ENCODE results near the gene EIF2AK3. TPM values are rescaled to one million over a fixed set of nuclear protein-coding genes. Genes with fewer than 3 reads are reported as not detected.
A peak's percentile ranks its signal among the peaks of the same experiment; 100 is the strongest.

The EIF2AK3 gene
- total RNA-seq, 2 experiments from 2014 or later: 14.2 to 15.5 TPM

DNA sequence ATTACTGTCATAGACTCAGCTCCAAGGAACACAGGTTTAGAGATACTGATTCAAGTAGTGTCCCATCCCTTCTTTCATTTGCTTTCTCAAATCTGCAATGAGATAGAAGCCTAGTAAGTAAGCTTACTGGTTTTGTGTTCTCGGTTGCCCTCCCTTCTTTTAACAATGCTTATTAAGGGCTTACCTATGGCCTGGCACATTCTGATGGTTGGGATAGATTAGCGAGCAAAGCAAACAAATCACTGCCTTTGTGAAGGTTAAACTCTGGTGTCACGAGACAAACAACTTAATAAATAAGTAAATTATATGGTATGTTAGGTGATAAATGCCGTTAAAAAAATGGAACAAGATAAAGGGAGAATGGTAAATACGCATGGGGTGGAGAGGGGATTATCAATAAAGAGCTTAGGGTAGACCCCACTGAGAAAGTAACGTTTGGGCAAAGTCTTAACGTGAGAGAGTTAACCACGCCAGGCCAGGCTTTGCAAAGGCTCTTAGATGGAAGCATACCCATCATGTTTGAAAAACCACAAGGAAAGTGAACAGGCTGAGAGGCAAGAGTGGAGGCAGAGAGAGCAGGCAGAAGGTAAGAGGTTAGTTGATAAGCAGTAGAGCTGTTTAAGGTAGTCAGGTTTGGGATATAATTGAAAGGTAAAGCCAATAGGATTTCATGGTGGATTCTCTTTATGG, 31.0 kb downstream of the EIF2AK3 start:
- H3K4me1 Mint-ChIP-seq (ENCODE audit: low read depth): peaks cover 22% of the 10 kb centered on the region
- no peaks in the 10 kb centered on the region for H3K9me3 Mint-ChIP-seq
- H3K4me3 Mint-ChIP-seq: no peak overlapping the region
- intact Hi-C loops (cut with micrococcal nuclease): no loop called here
- H3K27ac Mint-ChIP-seq: no peak overlapping the region
- ChIA-PET CTCF (interaction anchor here (1.5 to 2.7 kb wide), 2 partner anchors 73 to 76 kb away, joined by 6 to 17 read pairs; no protein-coding TSS in a partner anchor), POLR2A (interaction anchor here (1.9 kb wide), 1 partner anchor 30 kb away, joined by 4 read pairs; no protein-coding TSS in a partner anchor)
- DNase-seq: no peak
- H3K36me3 Mint-ChIP-seq: peaks cover 6% of the 10 kb centered on the region
- no peaks in the 10 kb centered on the region for H3K27me3 Mint-ChIP-seq

DNA sequence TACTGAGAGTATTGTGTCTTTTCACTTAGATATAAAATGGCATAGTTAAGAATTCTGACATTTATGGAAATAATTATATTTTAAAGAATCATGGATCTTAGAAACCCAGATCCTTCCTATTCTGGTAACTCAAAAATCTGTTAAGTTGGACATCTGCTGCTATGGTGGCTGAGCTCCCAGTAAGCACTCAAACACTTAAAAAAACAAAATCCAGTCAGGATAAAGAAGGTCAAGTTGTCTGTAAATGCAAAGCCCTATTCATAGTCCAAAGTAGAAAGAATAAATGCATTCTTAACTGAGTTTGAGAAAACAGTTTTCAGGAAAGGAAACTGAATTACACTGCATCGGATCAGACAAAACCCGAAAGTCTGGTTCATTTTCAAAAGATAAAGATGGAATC, 35.6 kb downstream of the EIF2AK3 start:
- ChIA-PET CTCF (interaction anchor here (1.0 to 9.1 kb wide), 7 partner anchors 8 to 104 kb away, joined by 3 to 175 read pairs (median 6); no protein-coding TSS in a partner anchor), POLR2A (no interaction called here)
- no peak overlapping the region for H3K4me3 Mint-ChIP-seq
- peaks cover 4% of the 10 kb centered on the region for H3K4me1 Mint-ChIP-seq (ENCODE audit: low read depth)
- no peaks in the 10 kb centered on the region for H3K27me3 Mint-ChIP-seq
- H3K27ac Mint-ChIP-seq: no peak overlapping the region
- DNase-seq: no peak
- no peaks in the 10 kb centered on the region for H3K9me3 Mint-ChIP-seq
- H3K36me3 Mint-ChIP-seq: peaks cover 25% of the 10 kb centered on the region
- intact Hi-C loops (cut with micrococcal nuclease): loop anchor here (1.0 to 5.0 kb wide), 2 partner anchors 36 to 78 kb away; partner anchors contain the start of gene EIF2AK3

DNA sequence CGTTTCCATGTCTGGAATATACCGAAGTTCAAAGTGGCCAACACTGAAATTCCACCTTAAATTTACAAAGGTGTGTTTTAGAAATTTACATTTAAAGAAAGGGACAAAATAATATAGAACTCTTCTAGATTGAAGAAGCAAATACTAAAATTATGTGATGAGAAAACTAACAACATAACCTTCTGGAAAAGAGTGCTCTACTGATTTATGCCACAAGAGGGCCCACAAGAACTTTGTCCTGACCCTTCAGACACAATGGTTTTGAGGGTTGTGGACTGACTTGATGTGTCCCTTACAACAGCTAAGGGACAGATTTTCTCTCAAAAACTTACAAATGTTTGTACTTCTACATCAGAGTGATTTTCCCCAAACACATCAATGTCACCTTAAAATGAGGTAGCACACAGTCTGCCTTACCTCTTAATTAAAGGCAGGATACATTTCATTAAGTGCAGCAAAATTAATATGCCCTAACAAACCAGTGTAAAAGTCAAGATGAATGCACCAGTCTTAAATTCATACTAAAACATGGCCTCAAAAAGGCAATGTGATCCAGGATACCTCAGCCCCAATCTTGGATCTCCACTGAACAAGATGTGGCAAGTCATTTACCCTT, 36.2 kb downstream of the EIF2AK3 start:
- no peak overlapping the region for H3K27ac Mint-ChIP-seq
- intact Hi-C loops (cut with micrococcal nuclease): loop anchor here (1.0 to 5.0 kb wide), 2 partner anchors 36 to 78 kb away; partner anchors contain the start of gene EIF2AK3
- H3K36me3 Mint-ChIP-seq: peaks cover 25% of the 10 kb centered on the region
- ChIA-PET CTCF (interaction anchor here (1.1 to 9.1 kb wide), 8 partner anchors 9 to 104 kb away, joined by 3 to 175 read pairs (median 4); no protein-coding TSS in a partner anchor), POLR2A (no interaction called here)
- peaks cover 4% of the 10 kb centered on the region for H3K4me1 Mint-ChIP-seq (ENCODE audit: low read depth)
- H3K27me3 Mint-ChIP-seq: no peaks in the 10 kb centered on the region
- no peak overlapping the region for H3K4me3 Mint-ChIP-seq
- DNase-seq: peak; percentile 37
- no peaks in the 10 kb centered on the region for H3K9me3 Mint-ChIP-seq

DNA sequence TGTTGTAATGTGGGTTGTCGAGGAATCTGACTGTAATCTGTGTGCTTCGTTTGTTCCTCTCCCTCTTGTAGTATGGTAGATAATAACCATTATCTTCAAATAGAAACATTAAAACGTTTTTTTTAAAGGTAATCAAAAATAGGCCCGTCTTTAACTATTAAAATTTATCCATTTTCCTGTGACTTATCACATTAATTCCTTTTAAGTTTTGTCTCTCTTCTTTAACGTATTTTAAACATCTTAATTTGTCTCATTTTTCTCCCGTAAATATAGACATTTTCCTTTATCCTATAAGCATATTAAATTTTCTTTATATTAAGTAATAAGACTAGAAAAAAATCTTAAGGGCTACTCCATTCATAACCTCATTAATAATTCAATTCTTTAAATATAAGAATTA, 41.3 kb downstream of the EIF2AK3 start:
- no peaks in the 10 kb centered on the region for H3K9me3 Mint-ChIP-seq
- ChIA-PET POLR2A (no interaction called here), CTCF (interaction anchor here (9.1 kb wide), 1 partner anchor 84 kb away, joined by 175 read pairs; no protein-coding TSS in a partner anchor)
- H3K27me3 Mint-ChIP-seq: no peaks in the 10 kb centered on the region
- no peak overlapping the region for H3K27ac Mint-ChIP-seq
- DNase-seq: no peak
- no peaks in the 10 kb centered on the region for H3K4me1 Mint-ChIP-seq (ENCODE audit: low read depth)
- intact Hi-C loops (cut with micrococcal nuclease): no loop called here
- peaks cover 28% of the 10 kb centered on the region for H3K36me3 Mint-ChIP-seq
- H3K4me3 Mint-ChIP-seq: no peak overlapping the region

DNA sequence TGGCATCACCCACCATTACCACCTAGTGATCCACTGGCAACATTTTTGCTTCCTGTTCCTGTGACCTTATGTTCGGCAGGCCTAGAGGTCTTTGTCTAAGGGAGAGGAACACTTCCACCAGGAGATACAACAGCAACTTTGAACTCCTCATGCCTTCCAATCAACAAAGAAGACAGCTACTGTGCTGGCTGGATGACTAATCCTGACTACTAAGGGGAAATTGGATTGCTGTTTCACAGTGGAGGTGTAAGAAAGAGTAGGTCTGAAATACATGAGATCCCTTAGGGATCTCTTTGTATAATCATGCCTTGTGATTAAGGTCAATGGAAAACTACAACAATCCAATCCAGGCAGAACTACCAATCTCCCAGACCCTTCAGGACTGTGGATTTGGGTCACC, 45.2 kb downstream of the EIF2AK3 start:
- intact Hi-C loops (cut with micrococcal nuclease): no loop called here
- Mint-ChIP-seq H3K27ac (no peak overlapping the region), H3K36me3 (peaks cover 24% of the 10 kb centered on the region), H3K9me3 (no peaks in the 10 kb centered on the region), H3K27me3 (no peaks in the 10 kb centered on the region), H3K4me3 (no peak overlapping the region), H3K4me1 (ENCODE audit: low read depth) (no peaks in the 10 kb centered on the region)
- ChIA-PET CTCF (interaction anchor here (1.5 kb wide), 1 partner anchor 90 kb away, joined by 6 read pairs; no protein-coding TSS in a partner anchor), POLR2A (no interaction called here)
- no peak for DNase-seq

DNA sequence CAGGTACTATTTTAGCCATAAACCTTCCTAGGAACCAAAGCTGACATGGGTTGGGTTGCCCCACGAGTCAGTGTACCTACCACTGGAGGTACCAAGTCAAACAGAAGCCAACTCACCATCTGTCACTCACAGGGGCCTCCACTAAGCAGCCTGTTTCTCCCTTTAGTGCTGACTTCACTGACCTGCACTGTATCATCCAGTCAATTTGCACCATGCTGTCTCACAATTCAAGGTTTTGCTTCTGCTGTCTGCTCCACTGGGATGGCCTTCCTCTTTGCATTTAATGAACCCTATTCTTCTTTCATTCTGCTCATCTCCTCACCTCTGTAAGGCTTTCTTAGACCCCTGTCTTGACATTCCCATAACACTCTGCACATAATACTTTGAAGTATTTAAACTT, 47.2 kb downstream of the EIF2AK3 start:
- ChIA-PET POLR2A (no interaction called here), CTCF (no interaction called here)
- Mint-ChIP-seq H3K9me3 (no peaks in the 10 kb centered on the region), H3K27me3 (no peaks in the 10 kb centered on the region), H3K36me3 (peaks cover 28% of the 10 kb centered on the region), H3K27ac (no peak overlapping the region), H3K4me3 (no peak overlapping the region), H3K4me1 (ENCODE audit: low read depth) (peaks cover 3% of the 10 kb centered on the region)
- intact Hi-C loops (cut with micrococcal nuclease): no loop called here
- no peak for DNase-seq

DNA sequence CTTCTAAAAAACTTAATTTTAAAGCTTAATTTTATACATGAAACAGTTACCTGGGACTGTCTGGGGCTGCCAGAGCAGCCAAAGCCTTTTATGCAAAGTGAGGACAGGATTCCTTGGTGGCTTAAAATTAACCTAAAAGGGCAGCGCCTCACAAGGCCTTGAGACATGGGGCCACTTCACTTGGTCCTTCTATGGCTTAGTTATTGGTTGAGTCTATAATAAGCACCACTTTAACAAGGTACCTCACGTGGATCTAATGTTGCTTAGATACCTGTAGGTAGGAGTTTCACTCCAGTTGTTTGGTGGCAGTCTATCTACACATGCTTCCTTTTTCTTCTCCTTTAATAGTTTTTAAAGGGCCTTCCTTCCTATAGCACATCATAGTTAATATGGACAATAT, 51.6 kb downstream of the EIF2AK3 start:
- CTCF ChIA-PET: interaction anchor here (0.6 to 1.1 kb wide), 2 partner anchors 14 to 160 kb away, joined by 3 read pairs; no protein-coding TSS in a partner anchor
- no peak overlapping the region for H3K27ac Mint-ChIP-seq
- H3K27me3 Mint-ChIP-seq: no peaks in the 10 kb centered on the region
- peaks cover 16% of the 10 kb centered on the region for H3K4me1 Mint-ChIP-seq (ENCODE audit: low read depth)
- H3K9me3 Mint-ChIP-seq: no peaks in the 10 kb centered on the region
- POLR2A ChIA-PET: no interaction called here
- intact Hi-C loops (cut with micrococcal nuclease): no loop called here
- H3K4me3 Mint-ChIP-seq: no peak overlapping the region
- DNase-seq: no peak
- peaks cover 42% of the 10 kb centered on the region for H3K36me3 Mint-ChIP-seq

DNA sequence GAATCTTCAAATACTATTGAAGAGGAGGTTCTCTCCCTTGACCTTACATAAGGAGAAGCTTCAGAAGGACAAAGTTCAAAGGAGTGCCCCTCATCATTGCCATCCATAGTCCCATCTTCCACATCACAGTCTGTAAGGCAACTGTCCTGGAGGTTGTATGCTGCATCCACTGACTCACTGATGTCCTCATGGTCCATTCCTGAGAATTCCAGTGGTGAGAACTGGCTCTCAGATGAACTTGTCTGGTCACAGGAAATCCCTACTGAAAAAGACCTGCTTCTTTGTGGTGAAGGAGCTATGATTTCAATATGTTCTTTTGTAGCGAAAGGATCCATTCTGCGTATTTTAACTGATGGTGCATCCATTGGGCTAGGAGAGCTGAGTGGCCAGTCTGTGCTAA, 52.2 kb downstream of the EIF2AK3 start:
- no peak for DNase-seq
- no peak overlapping the region for H3K27ac Mint-ChIP-seq
- ChIA-PET CTCF (interaction anchor here (0.6 to 1.8 kb wide), 3 partner anchors 58 to 161 kb away, joined by 3 to 4 read pairs (median 3); no protein-coding TSS in a partner anchor), POLR2A (no interaction called here)
- no peak overlapping the region for H3K4me3 Mint-ChIP-seq
- H3K27me3 Mint-ChIP-seq: no peaks in the 10 kb centered on the region
- no peaks in the 10 kb centered on the region for H3K9me3 Mint-ChIP-seq
- intact Hi-C loops (cut with micrococcal nuclease): no loop called here
- H3K36me3 Mint-ChIP-seq: peaks cover 44% of the 10 kb centered on the region
- H3K4me1 Mint-ChIP-seq (ENCODE audit: low read depth): peaks cover 16% of the 10 kb centered on the region

DNA sequence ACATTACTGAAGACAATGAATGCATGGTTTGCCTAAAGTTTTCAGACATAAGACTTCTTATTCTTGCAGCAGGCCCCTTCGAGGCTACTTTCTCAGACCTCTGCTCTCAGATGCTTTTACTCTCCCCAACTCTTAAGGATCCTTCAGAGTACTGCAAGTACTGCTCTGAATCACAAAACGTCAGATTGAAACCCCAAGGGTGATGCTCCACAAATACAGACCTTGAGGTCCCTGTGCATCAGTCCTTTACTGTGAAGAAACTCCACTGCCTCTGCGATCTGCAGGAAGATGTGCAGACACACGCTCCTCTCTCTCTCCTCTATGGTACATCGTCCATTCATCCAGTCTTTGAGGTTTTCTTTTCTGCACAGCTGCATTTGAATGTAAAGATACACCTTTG, 52.8 kb downstream of the EIF2AK3 start:
- intact Hi-C loops (cut with micrococcal nuclease): no loop called here
- DNase-seq: peak; percentile 24
- Mint-ChIP-seq H3K27ac (no peak overlapping the region), H3K4me1 (ENCODE audit: low read depth) (peaks cover 16% of the 10 kb centered on the region), H3K27me3 (no peaks in the 10 kb centered on the region), H3K9me3 (no peaks in the 10 kb centered on the region), H3K36me3 (peaks cover 45% of the 10 kb centered on the region), H3K4me3 (no peak overlapping the region)
- CTCF ChIA-PET: interaction anchor here (0.8 to 1.8 kb wide), 2 partner anchors 59 to 95 kb away, joined by 3 to 4 read pairs; no protein-coding TSS in a partner anchor
- POLR2A ChIA-PET: no interaction called here

DNA sequence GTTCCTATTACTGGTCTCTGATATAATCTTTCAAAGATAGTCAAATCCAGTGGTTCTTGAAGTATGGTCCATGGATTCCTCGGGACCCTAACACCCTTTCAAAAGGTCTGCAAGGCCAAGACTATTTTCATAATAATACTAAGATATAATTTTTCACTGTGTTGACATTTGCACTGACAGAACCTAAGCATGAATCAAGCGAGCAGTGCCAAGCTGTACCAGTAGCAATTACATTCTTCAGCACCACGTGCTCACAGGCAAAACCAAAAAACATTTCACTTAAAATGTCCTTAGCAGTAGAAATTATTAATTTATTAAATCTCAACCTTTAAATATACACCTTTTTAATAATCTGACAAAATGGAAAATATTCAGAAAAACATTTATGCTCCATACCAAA, 59.1 kb downstream of the EIF2AK3 start:
- no peaks in the 10 kb centered on the region for H3K9me3 Mint-ChIP-seq
- H3K27ac Mint-ChIP-seq: no peak overlapping the region
- ChIA-PET CTCF (no interaction called here), POLR2A (no interaction called here)
- no peaks in the 10 kb centered on the region for H3K27me3 Mint-ChIP-seq
- no peaks in the 10 kb centered on the region for H3K4me1 Mint-ChIP-seq (ENCODE audit: low read depth)
- peaks cover 20% of the 10 kb centered on the region for H3K36me3 Mint-ChIP-seq
- no peak overlapping the region for H3K4me3 Mint-ChIP-seq
- DNase-seq: no peak
- intact Hi-C loops (cut with micrococcal nuclease): no loop called here

DNA sequence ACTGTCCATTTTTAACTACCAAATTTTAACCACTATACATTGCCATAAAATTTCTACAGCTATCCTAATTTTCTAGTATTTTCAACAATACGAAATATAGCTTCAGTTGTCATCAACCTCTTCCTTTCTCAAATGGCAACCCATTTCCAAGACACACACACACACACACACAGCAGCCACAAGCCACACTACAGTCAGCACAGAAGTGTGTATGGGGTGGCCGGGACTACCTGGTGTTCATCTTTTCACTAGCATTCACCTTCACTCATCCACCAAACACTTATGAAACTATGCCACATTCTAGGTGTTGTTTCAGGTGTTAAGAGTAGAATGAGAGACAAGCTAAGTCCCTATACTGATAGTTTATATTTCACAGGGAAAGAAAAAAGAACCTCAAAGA, 62.9 kb downstream of the EIF2AK3 start:
- no peaks in the 10 kb centered on the region for H3K9me3 Mint-ChIP-seq
- ChIA-PET POLR2A (no interaction called here), CTCF (interaction anchor here (0.6 kb wide), 1 partner anchor 50 kb away, joined by 3 read pairs; no protein-coding TSS in a partner anchor)
- H3K4me1 Mint-ChIP-seq (ENCODE audit: low read depth): peaks cover 15% of the 10 kb centered on the region
- DNase-seq: no peak
- H3K36me3 Mint-ChIP-seq: peaks cover 11% of the 10 kb centered on the region
- intact Hi-C loops (cut with micrococcal nuclease): no loop called here
- H3K27me3 Mint-ChIP-seq: no peaks in the 10 kb centered on the region
- no peak overlapping the region for H3K27ac Mint-ChIP-seq
- H3K4me3 Mint-ChIP-seq: no peak overlapping the region

DNA sequence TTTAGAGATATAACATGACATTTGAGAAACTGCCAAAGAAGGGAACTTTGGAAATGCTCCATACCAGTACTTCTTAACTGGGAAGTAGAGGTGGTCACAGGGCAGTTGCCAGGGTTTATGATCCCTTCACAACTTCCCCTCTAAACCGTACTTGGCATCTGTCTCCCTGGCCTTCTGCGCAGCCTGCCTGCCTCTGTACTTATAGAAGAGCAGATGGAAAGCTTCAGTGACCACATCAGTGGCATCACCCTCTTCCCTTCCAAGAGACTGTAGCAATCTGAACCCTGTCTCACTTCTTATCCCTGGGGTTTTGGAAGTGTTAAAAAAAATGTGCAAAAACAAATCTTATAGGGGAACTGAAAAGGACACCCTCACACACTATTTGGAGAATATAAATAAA, 64.1 kb downstream of the EIF2AK3 start:
- ChIA-PET CTCF (no interaction called here), POLR2A (no interaction called here)
- Mint-ChIP-seq H3K36me3 (peaks cover 11% of the 10 kb centered on the region), H3K27ac (no peak overlapping the region), H3K9me3 (no peaks in the 10 kb centered on the region), H3K4me1 (ENCODE audit: low read depth) (peaks cover 15% of the 10 kb centered on the region), H3K4me3 (no peak overlapping the region), H3K27me3 (no peaks in the 10 kb centered on the region)
- no peak for DNase-seq
- intact Hi-C loops (cut with micrococcal nuclease): no loop called here
